ENCODE results near the gene IL18BP. TPM values are rescaled to one million over a fixed set of nuclear protein-coding genes. Genes with fewer than 3 reads are reported as not detected.

IL18BP gene
- total and polyA plus RNA-seq, 9 of the 15 experiments (the other 6 are each of a cell fraction or from before 2014, with no cell fraction given): 0.34 to 9.4 (median 3.2) TPM

- Histone ChIP-seq H3K9me1 (ENCODE audit: control insufficient read depth, insufficient read depth, low read length) (no peaks in the 10 kb centered on the region), H4K20me1 (replicated peaks; ENCODE audit: control insufficient read depth, insufficient read depth, low read length) (no peaks in the 10 kb centered on the region), H3K4me1 (replicated peaks in 1 of 2; ENCODE audit: control insufficient read depth in 2 of 2, insufficient read depth in 2 of 2, low read length in 2 of 2) (peaks cover 4 to 16% of the 10 kb centered on the region in 2 experiments; a peak in 4 of 5 replicates), H3K27me3 (ENCODE audit: control insufficient read depth in 2 of 2, insufficient read depth in 2 of 2, low read length in 2 of 2) (no peaks in the 10 kb centered on the region), H3K27ac (ENCODE audit: extremely low read depth, low read depth, low read length) (no peak overlapping the region), H3K9ac (ENCODE audit: insufficient read depth in 1 of 2, low read depth in 2 of 2, low read length in 2 of 2) (peak overlapping the region in 1 of 2 experiments; percentile 50; a peak in 1 of 4 replicates), H3K9me3 (replicated peaks; ENCODE audit: control insufficient read depth, insufficient read depth, low read depth, low read length) (no peaks in the 10 kb centered on the region), H3K79me2 (ENCODE audit: control insufficient read depth, insufficient read depth, low read length) (no peaks in the 10 kb centered on the region), H3K4me3 (no peak overlapping the region), H2AFZ (ENCODE audit: low read depth, low read length) (no peak overlapping the region), H3K36me3 (ENCODE audit: control insufficient read depth, insufficient read depth, low read length) (peaks cover 96% of the 10 kb centered on the region), H3K4me2 (ENCODE audit: insufficient read depth, low read length) (no peak overlapping the region)
- WGBS (ENCODE audit: insufficient coverage, low coverage, missing lambda C conversion rate): 89% methylated on average over 8 of the region's 8 CpGs
- no peak for DNase-seq (ENCODE audit: extremely low read depth in 1 of 4, low spot score in 3 of 4)
- intact Hi-C loops (cut with micrococcal nuclease) (no loop called here), in situ Hi-C loops (cut with MboI) (no loop called here)
- FAIRE-seq: no peak
- no TSS peak for BruUV-seq (replicated peaks)
- ATAC-seq: no peak
- ChIA-PET POLR2A (interaction anchor here (0.6 to 4.0 kb wide), 7 partner anchors 8 to 79 kb away, joined by 3 to 12 read pairs (median 4); partner anchors contain the start of gene XNDC1N), CTCF (ENCODE audit: low intra/inter-chr PET ratio) (no interaction called here)
- TF ChIP-seq POLR2G (IDR thresholded peaks at IDR 0.05; ENCODE audit: low read depth, low read length) (peak; percentile 50; the same call in 1 of the 2 replicates), FOXA3 (CRISPR knock-in tag; conservative IDR thresholded peaks at IDR 0.05 in 1 of 2, IDR thresholded peaks at IDR 0.05 in 1 of 2) (no peak), POLR2AphosphoS5 (IDR thresholded peaks at IDR 0.05; ENCODE audit: control insufficient read depth, insufficient read depth, low read depth, low read length) (peak; percentile 7; the same call in 1 of the 2 replicates), POLR2A (conservative IDR thresholded peaks at IDR 0.05) (peak; percentile 38; the same call in 1 of the 2 replicates)
These were observed 7.8 kb downstream of the IL18BP start for GRCh38 chr11:72006309-72007088.

GRCh38 chr11:72007089-72007476 lies 8.4 kb downstream of the IL18BP start:
- intact Hi-C loops (cut with micrococcal nuclease) (no loop called here), in situ Hi-C loops (cut with MboI) (no loop called here)
- H3K79me2 ChIP-seq (ENCODE audit: control insufficient read depth, insufficient read depth, low read length): no peaks in the 10 kb centered on the region
- H3K9me1 ChIP-seq (ENCODE audit: control insufficient read depth, insufficient read depth, low read length): no peaks in the 10 kb centered on the region
- H3K9me3 ChIP-seq (replicated peaks; ENCODE audit: control insufficient read depth, insufficient read depth, low read depth, low read length): no peaks in the 10 kb centered on the region
- peaks cover 96% of the 10 kb centered on the region for H3K36me3 ChIP-seq (ENCODE audit: control insufficient read depth, insufficient read depth, low read length)
- TF ChIP-seq POLR2G (IDR thresholded peaks at IDR 0.05; ENCODE audit: low read depth, low read length) (peak; percentile 59), ZBTB7A (IDR thresholded peaks at IDR 0.05; ENCODE audit: borderline replicate concordance, control insufficient read depth, low read depth, low read length) (no peak)
- peaks cover 4 to 16% of the 10 kb centered on the region in 2 experiments; a peak in 4 of 5 replicates for H3K4me1 ChIP-seq (replicated peaks in 1 of 2; ENCODE audit: control insufficient read depth in 2 of 2, insufficient read depth in 2 of 2, low read length in 2 of 2)
- H3K27ac ChIP-seq (ENCODE audit: extremely low read depth, low read depth, low read length): no peak overlapping the region
- DNase-seq (ENCODE audit: extremely low read depth in 1 of 4, low spot score in 3 of 4): no peak
- H3K27me3 ChIP-seq (ENCODE audit: control insufficient read depth in 2 of 2, insufficient read depth in 2 of 2, low read length in 2 of 2): no peaks in the 10 kb centered on the region
- no peak for ATAC-seq
- ChIA-PET CTCF (ENCODE audit: low intra/inter-chr PET ratio) (no interaction called here), POLR2A (interaction anchor here (1.1 to 4.0 kb wide), 4 partner anchors 10 to 79 kb away, joined by 3 to 12 read pairs (median 4); partner anchors contain the start of gene XNDC1N)
- no peak for FAIRE-seq
- no peaks in the 10 kb centered on the region for H4K20me1 ChIP-seq (replicated peaks; ENCODE audit: control insufficient read depth, insufficient read depth, low read length)
- H3K9ac ChIP-seq (ENCODE audit: insufficient read depth in 1 of 2, low read depth in 2 of 2, low read length in 2 of 2): no peak overlapping the region
- H2AFZ ChIP-seq (ENCODE audit: low read depth, low read length): no peak overlapping the region
- no peak overlapping the region for H3K4me3 ChIP-seq
- WGBS (ENCODE audit: insufficient coverage, low coverage, missing lambda C conversion rate): 98% methylated on average over 14 of the region's 15 CpGs
- H3K4me2 ChIP-seq (ENCODE audit: insufficient read depth, low read length): no peak overlapping the region
- BruUV-seq (replicated peaks): no TSS peak
